Heart left ventricle (tissue), 13 donors: ENCODE measurements around the gene ZNF579.

Experiments used
- CTCF ChIP-seq, 12 donors: fragments of 200-600 bp; sonication (generic) in 4 of 12; IDR thresholded peaks; one replicate each; pipeline versions ENCODE4 v1.5.0 to v1.8.0; 2018 to 2022; ENCODE audit warnings: antibody characterized with exemption in 12 of 12, mild to moderate bottlenecking in 5 of 12
- POLR2A ChIP-seq, 2 donors: fragments of 450-650 bp; IDR thresholded peaks; one replicate each; pipeline ENCODE4 v1.6.1; 2017; ENCODE audit warnings: antibody characterized with exemption in 2 of 2, mild to moderate bottlenecking in 2 of 2, moderate library complexity in 2 of 2
- donor health status: ischemic (EF 13 %, LVEDD 7.1; RV severe dilation, severe dysfunction).
- donor health status: DM: no; HTN: yes; CAD: no.
- donor health status: DM: no; HTN: no; CAD: no.
- donor health status: ischemic (EF 25% LVEDD 6.9; RV normal size, moderate dysfunction).
- donor health status: ischemic (EF 25% LVEDD 5.7; RV mildly dilated, moderate dysfunction).
- donor health status: ischemic (EF 35%, LVEDD 5.7; RV mildly dilated, moderate dysfunction).
- donor health status: nonischemic (EF 11% LVEDD 7.7; RV severe dilation, severe dysfunction).
- donor health status: DM: yes; HTN: yes; CAD: no.
- donor health status: PGD.
- donor health status: ischemic (EF 29% LVEDD 5.4; RV normal size, mild dysfunction).
- donor health status: nonischemic (EF 23%, LVEDD 6.1; RV moderate dilation, normal function).

DNA sequence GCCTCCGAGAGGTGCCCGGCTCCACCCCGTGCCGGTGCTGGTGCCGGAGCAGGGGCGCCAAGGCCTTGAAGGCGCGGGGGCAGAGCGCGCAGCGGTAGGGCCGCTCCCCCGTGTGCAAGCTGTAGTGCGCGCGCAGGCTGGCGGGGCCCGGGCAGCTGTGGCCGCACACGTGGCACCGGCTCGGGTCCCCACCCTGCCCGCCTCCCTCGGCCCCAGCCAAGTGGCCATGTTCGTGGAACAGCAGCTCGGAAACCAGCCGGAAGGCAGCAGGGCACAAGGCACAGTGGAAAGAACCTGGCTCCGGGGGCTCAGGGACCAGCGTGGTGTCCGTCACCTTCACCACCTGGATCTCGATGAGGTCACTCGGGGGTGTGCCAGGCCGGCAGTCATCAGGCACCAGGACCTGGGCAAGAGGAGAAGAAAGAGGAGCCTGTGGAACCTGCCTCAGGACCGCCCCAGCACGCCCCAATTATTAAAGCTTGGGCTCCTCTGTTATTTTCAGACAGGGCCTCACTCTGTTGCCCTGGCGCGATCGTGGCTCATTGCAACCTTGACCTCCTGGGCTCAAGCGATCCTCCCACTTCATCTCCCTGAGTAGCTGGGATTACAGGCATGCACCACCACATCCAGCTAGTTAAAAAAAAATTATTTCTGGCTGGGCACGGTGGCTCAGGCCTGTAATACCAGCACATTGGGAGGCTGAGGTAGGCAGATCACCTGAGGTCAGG, 41.8 kb upstream of the ZNF579 start:
- TF ChIP-seq CTCF (IDR thresholded peaks at IDR 0.05): no peak
- no peak for TF ChIP-seq POLR2A (IDR thresholded peaks at IDR 0.05)
